CD4-positive, alpha-beta T cell treated with Interleukin-1 beta for 1 hour (primary cell): ENCODE results near the gene PLOD2.
"Not testable (repeated sequence)": the region's sequence is repeated elsewhere in the genome, so short reads cannot be mapped to it uniquely, and the experiment has no call there.

Source experiments
- DNase-seq, 2 donors: peaks; one replicate each; pipeline ENCODE4 v3.0.0-alpha.2; 2020 to 2022

Gene PLOD2

GRCh38 chr3:146134348-146135117 lies 26.5 kb downstream of the PLOD2 start:
- no peak for DNase-seq

DNA sequence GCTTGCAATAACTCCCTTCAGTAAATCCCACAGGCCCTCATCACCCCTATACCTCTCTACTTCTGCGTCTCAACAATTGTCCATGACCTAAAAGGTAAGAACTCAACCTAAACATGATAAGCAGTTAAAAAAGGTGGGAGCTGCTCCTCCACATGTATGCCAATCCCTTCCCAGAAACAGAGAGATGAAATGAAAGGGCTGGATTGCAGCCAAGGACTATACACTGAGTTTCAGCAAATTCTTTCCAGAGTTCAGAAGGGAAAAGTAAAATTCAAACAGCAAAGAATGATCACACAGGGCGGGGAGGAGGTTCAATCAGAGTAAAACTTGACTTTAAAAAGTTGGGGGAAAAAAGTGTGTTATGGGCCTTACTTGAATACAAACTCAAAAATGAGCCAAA lies 27.5 kb downstream of the PLOD2 start:
- DNase-seq = no peak

DNA sequence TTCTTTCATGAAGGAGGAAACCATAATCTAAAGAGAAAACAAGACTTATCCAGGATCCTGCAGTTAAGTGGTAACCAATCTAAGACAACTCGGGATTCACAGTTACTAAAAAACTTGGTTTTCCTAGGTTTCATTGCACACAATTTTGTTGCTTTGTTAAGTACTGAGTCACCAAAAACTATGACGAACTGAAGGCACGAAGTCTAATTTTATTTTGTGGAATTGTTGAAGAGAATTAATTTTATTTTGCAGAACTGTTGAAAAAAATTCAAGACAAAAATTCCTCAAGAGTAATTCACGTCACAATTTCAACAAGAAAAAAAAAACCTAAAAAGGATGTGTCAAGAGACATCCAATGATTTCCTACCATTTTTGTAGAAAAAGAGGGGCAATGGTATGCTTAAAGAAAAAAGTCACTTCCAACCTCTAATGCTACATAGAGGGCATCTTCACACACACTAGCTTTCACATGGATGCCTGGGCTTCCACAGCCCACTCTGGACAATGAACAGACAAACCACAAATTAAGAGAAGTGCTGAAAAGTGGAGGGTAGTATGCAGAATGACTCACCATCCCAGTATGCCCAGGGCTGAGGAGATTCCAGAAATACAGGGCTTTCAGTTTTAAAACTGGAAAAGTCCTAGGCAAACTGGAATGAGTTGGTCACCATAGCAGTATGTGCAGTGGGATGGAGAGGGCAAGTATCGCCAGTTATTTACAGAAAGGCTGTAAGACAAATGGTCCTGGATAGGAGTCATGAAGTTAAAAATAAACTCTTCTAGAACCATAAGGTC lies 29.2 kb downstream of the PLOD2 start:
- DNase-seq = no peak

DNA sequence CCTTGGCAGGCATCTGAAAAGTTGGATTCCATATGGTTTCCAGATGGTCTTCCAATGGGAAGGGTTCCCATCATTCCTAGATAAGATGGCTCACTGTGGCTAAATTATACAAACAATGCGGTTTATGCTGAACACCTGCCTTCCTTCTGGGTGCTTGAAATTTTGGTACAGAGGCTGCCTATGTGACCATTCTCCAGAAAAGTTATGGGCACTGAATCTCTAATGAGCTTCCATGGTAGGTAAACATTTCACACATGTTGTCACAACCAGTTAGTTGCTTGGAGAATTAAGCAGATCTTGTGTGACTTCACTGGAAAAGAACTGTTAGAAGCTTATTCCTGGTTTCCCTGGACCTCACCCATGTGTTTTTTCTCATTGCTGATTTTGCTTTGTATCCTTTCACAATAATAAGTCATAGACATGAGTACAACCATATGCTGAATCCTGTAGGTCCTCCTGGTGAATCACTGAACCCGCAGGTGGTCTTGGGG lies 30.1 kb downstream of the PLOD2 start:
- DNase-seq = no peak

GRCh38 chr3:146129750-146130149 lies 31.2 kb downstream of the PLOD2 start:
- no peak for DNase-seq

GRCh38 chr3:146128939-146129338 lies 32.0 kb downstream of the PLOD2 start:
- DNase-seq = no peak

DNA sequence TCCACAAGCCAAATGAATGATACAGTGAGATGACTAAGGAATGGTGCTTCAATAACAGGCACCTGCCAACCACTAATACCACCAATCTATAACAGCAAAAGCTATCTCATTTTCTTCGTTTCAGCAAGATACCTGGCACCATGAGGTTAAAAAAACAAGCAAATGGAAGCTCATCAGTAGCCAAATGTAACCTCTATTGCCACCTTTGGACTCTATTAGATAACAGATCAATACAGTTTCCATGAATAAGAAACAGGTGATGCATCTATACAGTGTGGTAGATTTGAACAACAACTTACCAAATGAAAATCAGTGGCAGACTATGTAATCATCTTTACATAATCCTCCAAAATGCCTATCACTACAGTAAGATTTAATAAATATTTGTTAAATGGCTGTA lies 32.8 kb downstream of the PLOD2 start:
- DNase-seq = no peak

- no peak for DNase-seq
Measured at GRCh38 chr3:146125951-146126350, 35.0 kb downstream of the PLOD2 start.

DNA sequence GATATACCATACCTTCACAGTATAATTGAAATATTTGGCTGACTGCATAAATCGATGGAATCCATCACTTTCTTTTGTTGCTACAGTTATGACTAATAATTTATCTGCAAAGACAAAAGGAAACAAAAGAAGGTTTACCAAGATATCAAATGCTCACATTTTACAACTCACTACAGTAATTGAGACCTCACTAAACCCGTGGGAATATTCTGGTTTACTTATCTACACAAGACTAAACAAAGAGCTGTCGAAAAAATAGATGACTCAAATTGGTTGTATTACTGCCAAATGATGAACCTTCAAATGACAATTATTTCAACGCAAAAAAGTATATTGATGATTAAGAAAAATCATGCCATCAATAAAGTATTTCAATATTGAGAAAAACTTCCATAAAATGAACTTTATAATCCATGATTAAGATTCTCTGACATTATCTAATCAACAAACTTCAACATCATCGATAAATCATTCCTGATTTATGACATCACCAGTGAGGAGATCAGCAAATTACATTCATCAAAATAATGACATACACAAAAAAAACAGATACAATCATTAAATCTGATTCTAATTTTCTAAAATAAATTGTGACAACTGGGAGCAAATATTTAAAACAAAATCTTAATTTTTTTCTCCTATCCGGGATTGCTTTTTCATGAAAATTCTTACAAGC lies 36.7 kb downstream of the PLOD2 start:
- DNase-seq = no peak

DNA sequence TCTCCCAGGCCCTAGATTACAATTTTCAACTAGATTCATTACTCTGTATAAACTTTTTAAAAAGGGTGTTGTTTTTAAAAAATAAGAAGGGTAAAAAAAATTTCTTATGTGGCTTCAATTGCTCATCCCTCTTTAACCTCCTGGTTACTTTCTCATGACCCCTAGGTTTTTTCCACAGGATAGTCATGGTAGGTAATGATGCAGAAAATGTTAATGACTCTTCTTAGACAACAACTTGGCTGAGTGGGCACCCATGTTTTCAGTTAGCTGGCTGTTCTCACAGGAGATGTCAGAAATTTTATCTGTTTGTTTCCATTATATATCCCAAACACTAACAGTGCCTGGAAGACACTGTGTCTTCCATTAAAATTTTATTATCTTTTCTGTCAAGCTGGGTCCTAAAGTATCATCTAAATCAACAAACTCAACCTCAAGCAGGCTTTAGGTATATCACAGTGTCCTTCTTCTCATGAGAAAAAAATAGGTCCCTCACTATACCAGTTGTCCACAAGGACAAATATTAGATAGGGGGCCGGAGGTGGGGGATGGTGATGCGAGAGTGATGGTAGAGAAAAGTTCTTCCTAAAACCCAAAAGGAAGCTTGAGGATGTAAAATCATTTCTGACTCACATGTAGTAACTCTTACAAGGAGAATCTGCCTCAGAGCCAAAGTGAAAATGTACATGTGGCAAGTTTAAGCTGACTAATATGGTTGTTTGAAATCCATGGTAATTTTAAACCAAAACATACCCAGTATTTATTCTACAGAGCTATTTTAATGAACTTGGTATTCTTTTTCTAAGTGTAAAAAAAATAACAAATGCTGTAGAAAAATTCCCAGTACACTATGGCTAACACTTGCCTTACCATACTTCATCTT lies 43.3 kb downstream of the PLOD2 start:
- no peak for DNase-seq

GRCh38 chr3:146115619-146116018 lies 45.4 kb downstream of the PLOD2 start:
- no peak for DNase-seq

GRCh38 chr3:146113804-146114203 lies 47.2 kb downstream of the PLOD2 start:
- not testable (repeated sequence) for DNase-seq

GRCh38 chr3:146111337-146111736 lies 49.6 kb downstream of the PLOD2 start:
- no peak for DNase-seq

- no peak for DNase-seq
Measured at GRCh38 chr3:146110161-146110560, 50.8 kb downstream of the PLOD2 start.

DNA sequence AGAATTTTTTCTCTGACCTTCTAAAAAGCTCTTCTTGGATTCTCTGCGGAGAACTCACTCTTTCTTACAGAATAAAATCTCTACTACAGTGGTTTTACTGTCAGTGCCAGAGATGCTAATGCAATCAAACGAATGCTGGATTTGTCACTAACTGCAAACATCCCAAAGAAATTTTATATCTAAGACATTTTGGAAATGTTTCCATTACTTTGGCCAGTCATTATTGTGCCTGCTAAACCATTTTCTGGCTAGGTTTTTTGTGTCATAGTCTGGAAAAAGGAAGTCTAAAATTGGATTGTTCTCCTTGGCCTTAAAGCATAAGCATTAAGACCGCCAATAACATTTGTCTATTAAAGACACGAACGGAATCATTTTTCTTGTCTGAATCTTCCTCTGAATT lies 54.0 kb downstream of the PLOD2 start:
- no peak for DNase-seq

DNA sequence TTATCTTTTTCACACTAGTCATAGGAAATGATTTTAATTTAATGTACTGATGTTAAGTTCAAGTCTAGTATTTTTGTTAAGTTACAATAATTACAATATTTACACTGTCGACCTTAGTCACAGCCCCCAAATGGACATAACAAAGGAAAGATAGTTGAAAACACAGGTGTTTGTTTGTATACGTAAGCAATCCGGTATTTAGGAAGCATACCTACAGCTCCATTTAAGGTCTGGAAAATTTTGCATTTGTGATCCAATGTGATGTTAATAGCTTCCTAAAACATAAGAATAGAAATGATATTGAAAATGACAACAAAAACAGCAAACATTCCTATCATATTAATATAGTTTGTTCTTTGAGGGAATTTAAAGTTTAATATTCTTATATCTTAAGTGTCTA lies 56.9 kb downstream of the PLOD2 start:
- DNase-seq = no peak

GRCh38 chr3:146102885-146103284 lies 58.1 kb downstream of the PLOD2 start:
- no peak for DNase-seq

GRCh38 chr3:146101538-146101937 lies 59.4 kb downstream of the PLOD2 start:
- DNase-seq = no peak

DNA sequence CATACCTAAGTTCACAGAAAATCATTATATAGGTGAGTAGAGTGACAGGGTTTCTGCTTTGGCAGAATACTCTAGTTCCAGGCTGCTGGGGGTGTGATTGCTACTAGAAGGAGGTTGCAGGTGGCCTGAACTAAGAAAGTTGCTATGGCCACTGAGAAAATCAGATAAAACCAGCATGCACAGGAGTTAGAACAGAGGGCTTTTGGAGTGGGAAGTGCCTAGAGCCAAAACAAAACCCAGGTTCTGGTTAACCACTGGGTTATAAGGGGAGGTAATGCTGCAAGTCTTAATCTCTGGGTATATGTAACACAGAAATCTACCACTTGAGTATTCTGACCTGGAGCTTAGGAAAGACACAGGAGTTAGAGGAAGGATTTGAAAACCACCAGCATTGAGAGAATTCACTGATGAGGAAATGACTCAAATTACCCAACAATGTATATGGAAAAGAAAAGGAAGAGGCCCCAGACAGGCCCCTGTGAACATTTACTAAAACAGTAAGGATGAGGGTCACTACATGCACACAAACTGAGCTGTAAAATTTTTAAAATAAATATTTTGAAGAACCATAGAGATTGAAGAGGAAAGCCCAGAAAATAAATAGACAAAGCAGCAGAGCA lies 60.0 kb downstream of the PLOD2 start:
- no peak for DNase-seq

DNA sequence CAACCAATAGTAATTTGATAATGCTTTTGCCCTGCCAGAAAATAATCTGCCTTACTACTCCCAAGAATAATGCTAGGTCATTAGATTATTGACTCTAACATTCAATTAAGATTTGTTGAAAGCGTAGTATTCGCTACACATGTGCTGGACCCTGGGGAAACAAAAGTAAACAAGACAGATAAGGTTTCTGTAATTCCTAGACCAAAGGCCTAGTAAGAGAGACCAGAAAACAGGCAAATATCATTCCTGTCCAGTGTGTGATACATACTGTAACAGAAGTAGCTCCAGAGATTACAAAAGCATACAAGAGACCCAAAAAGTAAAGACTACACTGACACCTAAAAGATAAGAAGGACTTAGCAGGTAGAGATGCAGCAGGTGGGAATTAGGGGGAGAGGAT lies 60.8 kb downstream of the PLOD2 start:
- DNase-seq = no peak

GRCh38 chr3:146099316-146099715 lies 61.7 kb downstream of the PLOD2 start:
- DNase-seq = no peak

- DNase-seq = no peak
Measured at GRCh38 chr3:146093896-146094295, 67.1 kb downstream of the PLOD2 start.
